ENCODE data around the gene MED27. TPM values are rescaled to one million over a fixed set of nuclear protein-coding genes. Genes with fewer than 3 reads are reported as not detected.

MED27 gene
- total RNA-seq, 4 donors from 2014 or later: 12.9 to 21.8 (median 20.0) TPM

DNA sequence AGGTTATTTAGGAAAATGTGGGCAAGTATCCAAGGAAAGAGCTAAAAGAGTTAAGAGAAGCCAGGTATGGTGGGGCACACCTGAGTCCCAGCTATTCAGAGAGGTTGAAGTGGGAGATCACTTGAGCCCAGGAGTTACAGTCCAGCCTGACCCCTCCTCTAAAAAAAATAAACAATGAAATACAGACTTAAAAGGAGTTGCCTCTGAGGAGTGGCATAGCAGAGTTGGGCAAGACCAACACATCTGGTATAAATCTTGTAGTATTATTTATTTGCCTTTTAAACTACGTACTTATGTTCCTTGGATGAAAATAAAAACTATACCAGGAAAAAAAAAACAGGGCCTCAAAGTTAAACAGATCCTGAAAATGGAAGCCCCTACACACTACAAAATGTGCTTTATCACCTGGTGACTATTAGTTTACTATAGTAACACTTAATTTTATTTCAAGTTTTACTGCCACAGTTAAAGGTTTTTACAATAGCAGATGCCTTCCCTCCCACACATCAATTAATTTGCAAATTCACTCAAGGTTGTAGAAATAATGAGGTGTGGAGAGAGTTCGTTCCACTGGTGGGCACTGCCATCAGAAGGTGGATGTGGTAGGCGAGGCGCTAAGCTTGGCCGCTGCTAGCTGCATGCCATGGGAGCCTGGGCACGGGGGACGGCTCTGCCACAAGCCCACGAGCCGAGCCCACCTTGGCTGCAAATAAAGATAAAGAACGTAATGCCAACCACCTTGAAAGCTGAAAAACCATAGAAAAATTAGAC, 48.0 kb downstream of the MED27 start:
- no peaks in the 10 kb centered on the region for H3K36me3 ChIP-seq
- H3K27ac ChIP-seq (replicated peaks in 1 of 4): no peak overlapping the region
- no peaks in the 10 kb centered on the region for H3K27me3 ChIP-seq
- 94% methylated on average over 10 of the region's 10 CpGs for WGBS
- peaks cover 6 to 36% (median 25%) of the 10 kb centered on the region in 4 donors for H3K4me1 ChIP-seq
- DNase-seq (ENCODE audit: extremely low spot score): no peak
- TF ChIP-seq POLR2AphosphoS5 (IDR thresholded peaks at IDR 0.05) (no peak), EP300 (IDR thresholded peaks at IDR 0.05) (no peak), POLR2A (IDR thresholded peaks at IDR 0.05; ENCODE audit: low read depth) (no peak)
- TF ChIP-seq, protein P1, sequence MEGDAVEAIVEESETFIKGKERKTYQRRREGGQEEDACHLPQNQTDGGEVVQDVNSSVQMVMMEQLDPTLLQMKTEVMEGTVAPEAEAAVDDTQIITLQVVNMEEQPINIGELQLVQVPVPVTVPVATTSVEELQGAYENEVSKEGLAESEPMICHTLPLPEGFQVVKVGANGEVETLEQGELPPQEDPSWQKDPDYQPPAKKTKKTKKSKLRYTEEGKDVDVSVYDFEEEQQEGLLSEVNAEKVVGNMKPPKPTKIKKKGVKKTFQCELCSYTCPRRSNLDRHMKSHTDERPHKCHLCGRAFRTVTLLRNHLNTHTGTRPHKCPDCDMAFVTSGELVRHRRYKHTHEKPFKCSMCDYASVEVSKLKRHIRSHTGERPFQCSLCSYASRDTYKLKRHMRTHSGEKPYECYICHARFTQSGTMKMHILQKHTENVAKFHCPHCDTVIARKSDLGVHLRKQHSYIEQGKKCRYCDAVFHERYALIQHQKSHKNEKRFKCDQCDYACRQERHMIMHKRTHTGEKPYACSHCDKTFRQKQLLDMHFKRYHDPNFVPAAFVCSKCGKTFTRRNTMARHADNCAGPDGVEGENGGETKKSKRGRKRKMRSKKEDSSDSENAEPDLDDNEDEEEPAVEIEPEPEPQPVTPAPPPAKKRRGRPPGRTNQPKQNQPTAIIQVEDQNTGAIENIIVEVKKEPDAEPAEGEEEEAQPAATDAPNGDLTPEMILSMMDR (IDR thresholded peaks at IDR 0.05): no peak
- no peaks in the 10 kb centered on the region for H3K9me3 ChIP-seq
- intact Hi-C loops (cut with DNase I): no loop called here
- no peak overlapping the region for H3K4me3 ChIP-seq

DNA sequence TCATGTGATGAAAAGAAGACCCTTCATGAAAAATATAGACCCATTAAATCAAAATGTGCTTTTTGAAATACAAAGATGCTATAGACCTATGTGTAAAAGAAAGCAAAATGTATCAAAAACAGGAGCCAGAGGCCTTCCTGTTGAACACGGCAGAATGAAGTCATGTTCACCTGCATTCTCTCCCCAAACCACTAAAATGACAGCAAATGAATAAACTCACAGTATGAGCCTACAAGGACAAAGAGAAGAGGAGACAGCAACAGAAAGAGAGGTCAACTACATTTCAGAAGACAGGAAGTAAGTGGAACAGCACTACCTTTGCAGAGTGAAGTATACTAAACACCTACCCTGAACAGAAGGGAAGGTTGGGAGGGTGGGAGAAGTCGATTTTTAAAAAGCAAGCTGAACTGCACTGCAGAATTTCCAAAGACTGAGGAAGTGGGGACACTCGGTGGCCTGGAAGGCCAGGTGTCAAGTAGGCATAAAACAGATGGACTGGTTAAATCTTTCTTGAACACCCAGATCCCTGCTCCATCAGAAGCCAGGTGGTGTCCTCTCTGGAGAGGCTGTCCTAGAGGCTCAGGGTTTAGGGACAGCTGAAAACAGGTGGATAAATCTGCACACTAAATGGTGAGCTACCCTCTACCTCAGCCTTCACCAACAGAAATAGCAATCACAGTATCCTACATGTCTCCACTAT, 48.9 kb downstream of the MED27 start:
- H3K27ac ChIP-seq (replicated peaks in 1 of 4): no peak overlapping the region
- intact Hi-C loops (cut with DNase I): no loop called here
- no peaks in the 10 kb centered on the region for H3K9me3 ChIP-seq
- WGBS: 78% methylated on average over 3 of the region's 3 CpGs
- H3K4me1 ChIP-seq: peaks cover 6 to 43% (median 27%) of the 10 kb centered on the region in 4 donors
- DNase-seq (ENCODE audit: extremely low spot score): no peak
- no peaks in the 10 kb centered on the region for H3K36me3 ChIP-seq
- H3K27me3 ChIP-seq: no peaks in the 10 kb centered on the region
- H3K4me3 ChIP-seq: no peak overlapping the region
- TF ChIP-seq POLR2A (IDR thresholded peaks at IDR 0.05; ENCODE audit: low read depth) (no peak), EP300 (IDR thresholded peaks at IDR 0.05) (no peak), POLR2AphosphoS5 (IDR thresholded peaks at IDR 0.05) (no peak)
- TF ChIP-seq, protein P1 (IDR thresholded peaks at IDR 0.05): no peak

DNA sequence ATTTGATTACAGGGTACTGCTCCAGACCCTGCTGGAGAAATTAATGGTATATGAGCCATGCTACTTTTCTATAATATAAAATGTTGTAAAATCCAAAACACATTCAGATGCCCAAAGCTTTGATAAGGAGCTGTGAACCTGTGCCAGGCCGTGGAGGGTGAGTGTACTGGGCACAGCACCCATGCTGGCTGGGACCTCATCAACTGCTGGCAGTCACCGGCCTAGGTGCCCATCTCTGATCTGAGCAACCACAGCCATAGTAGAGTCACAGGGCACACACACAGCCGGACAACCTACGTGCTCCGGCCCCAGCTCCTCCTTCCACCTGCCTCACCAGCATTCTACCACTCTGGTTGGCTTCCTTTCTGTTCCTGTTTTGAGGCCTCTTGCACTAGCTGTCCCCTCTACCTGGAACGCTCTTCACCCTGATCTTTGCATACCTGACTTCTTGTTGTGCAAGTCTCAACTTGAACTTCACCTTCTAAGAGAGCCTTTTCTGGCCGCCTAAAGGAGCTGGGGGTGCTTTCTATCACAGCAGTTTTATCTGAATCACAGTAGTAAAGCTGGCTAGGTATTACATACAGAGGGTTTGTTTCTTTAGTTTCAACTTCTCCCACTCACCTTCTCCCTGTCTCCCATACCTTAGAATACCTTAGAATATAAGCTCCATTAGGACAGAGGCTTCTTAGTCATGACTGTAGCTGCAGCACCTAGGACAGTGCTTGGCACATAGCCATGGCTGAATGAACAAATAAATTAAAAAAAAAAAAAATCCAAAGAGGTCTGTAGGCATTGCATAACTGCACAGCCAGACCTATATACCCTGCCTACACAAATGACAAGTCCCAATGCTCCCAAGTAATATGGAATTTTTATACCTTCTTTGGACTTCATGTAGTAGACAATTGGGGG, 51.7 kb downstream of the MED27 start:
- TF ChIP-seq, protein P1 (IDR thresholded peaks at IDR 0.05): no peak
- TF ChIP-seq POLR2A (IDR thresholded peaks at IDR 0.05; ENCODE audit: low read depth) (no peak), POLR2AphosphoS5 (IDR thresholded peaks at IDR 0.05) (no peak), EP300 (IDR thresholded peaks at IDR 0.05) (no peak)
- no peaks in the 10 kb centered on the region for H3K9me3 ChIP-seq
- H3K4me1 ChIP-seq: peaks cover 6 to 53% (median 27%) of the 10 kb centered on the region in 4 donors
- H3K27ac ChIP-seq (replicated peaks in 1 of 4): no peak overlapping the region
- WGBS: 95% methylated on average over 7 of the region's 7 CpGs
- no peak for DNase-seq (ENCODE audit: extremely low spot score)
- no peaks in the 10 kb centered on the region for H3K36me3 ChIP-seq
- H3K4me3 ChIP-seq: no peak overlapping the region
- intact Hi-C loops (cut with DNase I): no loop called here
- H3K27me3 ChIP-seq: no peaks in the 10 kb centered on the region

DNA sequence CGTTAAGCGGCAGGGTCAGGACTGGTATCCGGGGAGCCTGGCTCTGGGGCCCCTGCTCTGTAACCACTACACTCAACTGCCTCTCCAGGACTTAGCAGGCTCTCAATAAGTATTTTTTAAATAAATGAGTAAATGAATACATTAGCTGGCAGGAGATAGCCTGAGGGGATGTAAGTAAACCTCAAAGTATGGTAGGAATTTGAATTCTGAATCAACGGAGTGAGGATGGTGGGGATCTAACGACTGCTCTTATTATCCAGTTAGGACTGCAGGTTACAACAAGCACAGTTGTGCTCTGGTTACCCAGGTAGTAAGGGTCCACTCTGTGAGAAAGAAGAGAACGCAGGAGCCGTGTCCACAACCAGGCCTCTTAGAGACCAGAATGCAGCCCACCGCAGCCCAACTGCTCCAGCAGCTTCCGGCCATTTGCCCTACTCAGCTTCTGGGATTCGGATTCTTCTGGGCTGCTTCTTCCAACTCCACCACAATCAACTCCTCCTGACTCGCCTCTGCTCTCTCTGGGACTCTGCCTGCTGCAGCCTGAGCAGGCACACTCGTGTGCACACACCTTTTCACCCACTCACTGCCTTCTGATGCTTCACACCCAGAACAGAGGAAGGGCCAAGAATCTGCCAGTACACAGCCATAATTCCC, 52.6 kb downstream of the MED27 start:
- H3K36me3 ChIP-seq: no peaks in the 10 kb centered on the region
- no peak overlapping the region for H3K27ac ChIP-seq (replicated peaks in 1 of 4)
- H3K4me1 ChIP-seq: peaks cover 6 to 47% (median 21%) of the 10 kb centered on the region in 4 donors
- DNase-seq (ENCODE audit: extremely low spot score): no peak
- no peak overlapping the region for H3K4me3 ChIP-seq
- no peak for TF ChIP-seq EP300 (IDR thresholded peaks at IDR 0.05)
- TF ChIP-seq, protein P1 (IDR thresholded peaks at IDR 0.05): no peak
- no peak for TF ChIP-seq POLR2A (IDR thresholded peaks at IDR 0.05; ENCODE audit: low read depth)
- no peak for TF ChIP-seq POLR2AphosphoS5 (IDR thresholded peaks at IDR 0.05)
- intact Hi-C loops (cut with DNase I): no loop called here
- H3K9me3 ChIP-seq: no peaks in the 10 kb centered on the region
- H3K27me3 ChIP-seq: no peaks in the 10 kb centered on the region
- 75% methylated on average over 12 of the region's 12 CpGs for WGBS
